Activated CD4-positive, alpha-beta T cell treated with anti-CD3 and anti-CD28 coated beads, Interleukin-2, amount 10 ng/mL, durations not matched to agents 24 days and 14 days (primary cell): Measurements from ENCODE around the gene CTNS. TPM values are rescaled to one million over a fixed set of nuclear protein-coding genes. Genes with fewer than 3 reads are reported as not detected.
"Not testable (repeated sequence)": the region's sequence is repeated elsewhere in the genome, so short reads cannot be mapped to it uniquely, and the experiment has no call there.

Experiments
- DNase-seq: peaks from one replicate; pipeline ENCODE4 v3.0.0; 2022
- H3K27ac Mint-ChIP-seq: one replicate; pipeline ENCODE4 v1.8.0; 2022; ENCODE audit warnings: mild to moderate bottlenecking, mixed read lengths
- H3K27me3 Mint-ChIP-seq: one replicate; pipeline ENCODE4 v1.8.0; 2022; ENCODE audit warnings: mixed read lengths
- H3K36me3 Mint-ChIP-seq: one replicate; pipeline ENCODE4 v1.8.0; 2022; ENCODE audit warnings: low read depth, mild to moderate bottlenecking, mixed read lengths
- H3K4me1 Mint-ChIP-seq: one replicate; pipeline ENCODE4 v1.8.0; 2021; ENCODE audit warnings: mixed read lengths
- H3K4me3 Mint-ChIP-seq: one replicate; pipeline ENCODE4 v1.8.0; 2022; ENCODE audit warnings: mild to moderate bottlenecking, moderate library complexity, mixed read lengths
- H3K9me3 Mint-ChIP-seq: one replicate; pipeline ENCODE4 v1.8.0; 2021; ENCODE audit warnings: mixed read lengths
- intact Hi-C: fragments of 100-400 bp; cut with micrococcal nuclease; formaldehyde crosslinking; loops from one replicate; pipeline ENCODE4 v1.15.1; 2023
- total RNA-seq: library from RNA; stranded (reverse); gene quantifications from 2 replicates; pipeline ENCODE4 v1.2.3, GENCODE V29; 2022

The CTNS gene
- total RNA-seq, 1 donor from 2014 or later = 46.7 TPM

- no peak overlapping the region for H3K4me3 Mint-ChIP-seq
- no peak for DNase-seq
- H3K4me1 Mint-ChIP-seq = peaks cover 25% of the 10 kb centered on the region
- H3K36me3 Mint-ChIP-seq = peaks cover 30% of the 10 kb centered on the region
- H3K9me3 Mint-ChIP-seq = no peaks in the 10 kb centered on the region
- intact Hi-C loops = no loop called here
- no peaks in the 10 kb centered on the region for H3K27me3 Mint-ChIP-seq
- H3K27ac Mint-ChIP-seq = no peak overlapping the region
These were observed 55.1 kb downstream of the CTNS start for GRCh38 chr17:3691617-3692067.

GRCh38 chr17:3692346-3692745 lies 55.8 kb downstream of the CTNS start:
- H3K27me3 Mint-ChIP-seq = no peaks in the 10 kb centered on the region
- peaks cover 30% of the 10 kb centered on the region for H3K36me3 Mint-ChIP-seq
- intact Hi-C loops = no loop called here
- DNase-seq = peak; percentile 63
- peaks cover 27% of the 10 kb centered on the region for H3K4me1 Mint-ChIP-seq
- H3K9me3 Mint-ChIP-seq = no peaks in the 10 kb centered on the region
- H3K4me3 Mint-ChIP-seq = no peak overlapping the region
- peak overlapping the region; percentile 45 for H3K27ac Mint-ChIP-seq

- Mint-ChIP-seq H3K27me3 (no peaks in the 10 kb centered on the region), H3K4me1 (peaks cover 28% of the 10 kb centered on the region), H3K36me3 (peaks cover 31% of the 10 kb centered on the region), H3K27ac (peak overlapping the region; percentile 45), H3K9me3 (peaks cover 4% of the 10 kb centered on the region), H3K4me3 (peak overlapping the region; percentile 53)
- intact Hi-C loops = no loop called here
- no peak for DNase-seq
These were observed 56.6 kb downstream of the CTNS start for GRCh38 chr17:3693141-3693540.

GRCh38 chr17:3693829-3694231 lies 57.3 kb downstream of the CTNS start:
- H3K4me1 Mint-ChIP-seq = peaks cover 28% of the 10 kb centered on the region
- DNase-seq = peak; percentile 73
- peaks cover 4% of the 10 kb centered on the region for H3K9me3 Mint-ChIP-seq
- H3K4me3 Mint-ChIP-seq = peak overlapping the region; percentile 96
- intact Hi-C loops = no loop called here
- H3K27ac Mint-ChIP-seq = peak overlapping the region; percentile 52
- no peaks in the 10 kb centered on the region for H3K27me3 Mint-ChIP-seq
- peaks cover 30% of the 10 kb centered on the region for H3K36me3 Mint-ChIP-seq

GRCh38 chr17:3695129-3695722 lies 58.7 kb downstream of the CTNS start:
- DNase-seq = no peak
- H3K27me3 Mint-ChIP-seq = no peaks in the 10 kb centered on the region
- intact Hi-C loops = no loop called here

GRCh38 chr17:3695723-3696411 lies 59.3 kb downstream of the CTNS start, which contains the start of gene P2RX5:
TSS of gene P2RX5 (minus strand) at chr17:3696155. CDS start at chr17:3696005, 150 bp downstream.
- Mint-ChIP-seq H3K27ac (peak within 1 kb of the TSS; percentile 95), H3K9me3 (peaks cover 4% of the 10 kb centered on the region)
- intact Hi-C loops = loop anchor here (1.0 kb wide), 1 partner anchor 15 kb away; no protein-coding TSS in a partner anchor

More at GRCh38 chr17:3695129-3695722, 58.7 kb downstream of the CTNS start:
- Mint-ChIP-seq H3K36me3 (peaks cover 24% of the 10 kb centered on the region), H3K9me3 (peaks cover 4% of the 10 kb centered on the region), H3K27ac (peak overlapping the region; percentile 87), H3K4me1 (peaks cover 28% of the 10 kb centered on the region), H3K4me3 (peak overlapping the region; percentile 96)

GRCh38 chr17:3697103-3697476 lies 60.5 kb downstream of the CTNS start:
- Mint-ChIP-seq H3K4me1 (peaks cover 29% of the 10 kb centered on the region), H3K27ac (no peak overlapping the region), H3K36me3 (peaks cover 21% of the 10 kb centered on the region), H3K27me3 (no peaks in the 10 kb centered on the region), H3K9me3 (peaks cover 4% of the 10 kb centered on the region), H3K4me3 (no peak overlapping the region)
- intact Hi-C loops = no loop called here
- no peak for DNase-seq

More at GRCh38 chr17:3695723-3696411, 59.3 kb downstream of the CTNS start, which contains the start of gene P2RX5:
- Mint-ChIP-seq H3K36me3 (peaks cover 22% of the 10 kb centered on the region), H3K27me3 (no peaks in the 10 kb centered on the region), H3K4me3 (peak within 1 kb of the TSS; percentile 96), H3K4me1 (peaks cover 30% of the 10 kb centered on the region)
- peak; percentile 86 for DNase-seq

- intact Hi-C loops = no loop called here
- H3K9me3 Mint-ChIP-seq = peaks cover 7% of the 10 kb centered on the region
- peak overlapping the region; percentile 22 for H3K4me3 Mint-ChIP-seq
- peak overlapping the region; percentile 58 for H3K27ac Mint-ChIP-seq
- no peaks in the 10 kb centered on the region for H3K27me3 Mint-ChIP-seq
- no peak for DNase-seq
- peaks cover 22% of the 10 kb centered on the region for H3K4me1 Mint-ChIP-seq
- H3K36me3 Mint-ChIP-seq = peaks cover 31% of the 10 kb centered on the region
These were observed 61.6 kb downstream of the CTNS start for GRCh38 chr17:3698139-3698538.

GRCh38 chr17:3699951-3700350 lies 63.4 kb downstream of the CTNS start:
- Mint-ChIP-seq H3K36me3 (peaks cover 29% of the 10 kb centered on the region), H3K27me3 (no peaks in the 10 kb centered on the region), H3K4me1 (peaks cover 9% of the 10 kb centered on the region), H3K4me3 (no peak overlapping the region), H3K27ac (no peak overlapping the region), H3K9me3 (peaks cover 7% of the 10 kb centered on the region)
- DNase-seq = no peak
- intact Hi-C loops = no loop called here

- DNase-seq, H3K27ac Mint-ChIP-seq, H3K27me3 Mint-ChIP-seq, H3K4me3 Mint-ChIP-seq, H3K4me1 Mint-ChIP-seq, intact Hi-C loops, H3K9me3 Mint-ChIP-seq: not testable (repeated sequence)
- H3K36me3 Mint-ChIP-seq = peaks cover 37% of the 10 kb centered on the region
These were observed 65.5 kb downstream of the CTNS start for GRCh38 chr17:3702041-3702539.

GRCh38 chr17:3704931-3705717 lies 68.6 kb downstream of the CTNS start:
- Mint-ChIP-seq H3K27ac (no peak overlapping the region), H3K9me3 (peaks cover 3% of the 10 kb centered on the region), H3K27me3 (no peaks in the 10 kb centered on the region), H3K4me3 (no peak overlapping the region), H3K36me3 (peaks cover 38% of the 10 kb centered on the region), H3K4me1 (peaks cover 22% of the 10 kb centered on the region)
- no peak for DNase-seq
- intact Hi-C loops = no loop called here

GRCh38 chr17:3705718-3705984 lies 69.1 kb downstream of the CTNS start:
- H3K9me3 Mint-ChIP-seq, H3K4me3 Mint-ChIP-seq, H3K27ac Mint-ChIP-seq, H3K27me3 Mint-ChIP-seq, DNase-seq, intact Hi-C loops: not testable (repeated sequence)
- peaks cover 25% of the 10 kb centered on the region for H3K4me1 Mint-ChIP-seq
- H3K36me3 Mint-ChIP-seq = peaks cover 37% of the 10 kb centered on the region

GRCh38 chr17:3708366-3708765 lies 71.8 kb downstream of the CTNS start:
- H3K27ac Mint-ChIP-seq = peak overlapping the region; percentile 37
- H3K27me3 Mint-ChIP-seq = no peaks in the 10 kb centered on the region
- H3K9me3 Mint-ChIP-seq = no peaks in the 10 kb centered on the region
- H3K36me3 Mint-ChIP-seq = peaks cover 39% of the 10 kb centered on the region
- H3K4me3 Mint-ChIP-seq = peak overlapping the region; percentile 22
- intact Hi-C loops = no loop called here
- H3K4me1 Mint-ChIP-seq = peaks cover 41% of the 10 kb centered on the region
- no peak for DNase-seq
